ENCODE results near the gene TDP2.
A peak's percentile ranks its signal among the peaks of the same experiment; 100 is the strongest.
"Not testable (repeated sequence)": the region's sequence is repeated elsewhere in the genome, so short reads cannot be mapped to it uniquely, and the experiment has no call there.

Gene TDP2

GRCh38 chr6:24678792-24679352, 12.2 kb upstream of the TDP2 start:
- DNase-seq = not testable (repeated sequence)

- no peak for DNase-seq
Observed at GRCh38 chr6:24673625-24674024, 6.9 kb upstream of the TDP2 start.

- no peak for DNase-seq
Observed at GRCh38 chr6:24672620-24673182, 6.0 kb upstream of the TDP2 start.

GRCh38 chr6:24671077-24671476, 4.4 kb upstream of the TDP2 start:
- not testable (repeated sequence) for DNase-seq

- not testable (repeated sequence) for DNase-seq
Observed at GRCh38 chr6:24670492-24670891, 3.8 kb upstream of the TDP2 start.

GRCh38 chr6:24668997-24669361, 2.3 kb upstream of the TDP2 start:
- no peak for DNase-seq

GRCh38 chr6:24668066-24668996, 1.6 kb upstream of the TDP2 start:
- DNase-seq = not testable (repeated sequence)

- DNase-seq = no peak
Observed at GRCh38 chr6:24667378-24667803, 692 bp upstream of the TDP2 start.

GRCh38 chr6:24666097-24666640, 530 bp downstream of the TDP2 start:
- peak; percentile 50 for DNase-seq

GRCh38 chr6:24664046-24664987, 2.4 kb downstream of the TDP2 start:
- DNase-seq = no peak

- no peak for DNase-seq
Observed at GRCh38 chr6:24663189-24663588, 3.5 kb downstream of the TDP2 start.

GRCh38 chr6:24662236-24662635, 4.5 kb downstream of the TDP2 start:
- no peak for DNase-seq

- not testable (repeated sequence) for DNase-seq
Observed at GRCh38 chr6:24661759-24662158, 4.9 kb downstream of the TDP2 start.

- no peak for DNase-seq
Observed at GRCh38 chr6:24660105-24660504, 6.6 kb downstream of the TDP2 start.

- no peak for DNase-seq
Observed at GRCh38 chr6:24659561-24659960, 7.1 kb downstream of the TDP2 start.

GRCh38 chr6:24658573-24659560, 7.8 kb downstream of the TDP2 start:
- DNase-seq = no peak

- DNase-seq = no peak
Observed at GRCh38 chr6:24655215-24655614, 11.5 kb downstream of the TDP2 start.

- no peak for DNase-seq
Observed at GRCh38 chr6:24650365-24650764, 16.3 kb downstream of the TDP2 start.

GRCh38 chr6:24649691-24650090, 17.0 kb downstream of the TDP2 start:
- no peak for DNase-seq

GRCh38 chr6:24648276-24648675, 18.4 kb downstream of the TDP2 start:
- no peak for DNase-seq

- no peak for DNase-seq
Observed at GRCh38 chr6:24646771-24647170, 19.9 kb downstream of the TDP2 start.

Data from activated naive CD4-positive, alpha-beta T cell treated with Interleukin-2 at 50 U/mL for 16 hours (primary cell).